CD4-positive, alpha-beta T cell treated with Interleukin-10 for 1 hour (primary cell): ENCODE data around the gene PPP2R2D.

ENCODE experiments used
- DNase-seq: peaks from one replicate; pipeline ENCODE4 v3.0.0-alpha.2; 2020

Gene PPP2R2D

GRCh38 chr10:131954356-131954965, 53.7 kb downstream of the PPP2R2D start:
- no peak for DNase-seq

- no peak for DNase-seq
These were observed 55.0 kb downstream of the PPP2R2D start for GRCh38 chr10:131955591-131956340.

GRCh38 chr10:131959841-131960240, 59.0 kb downstream of the PPP2R2D start:
- no peak for DNase-seq

GRCh38 chr10:131960631-131961046, 59.8 kb downstream of the PPP2R2D start:
- no peak for DNase-seq

- no peak for DNase-seq
These were observed 60.4 kb downstream of the PPP2R2D start for GRCh38 chr10:131961047-131961776.

- DNase-seq, result no peak
These were observed 61.2 kb downstream of the PPP2R2D start for GRCh38 chr10:131961777-131962662.

- DNase-seq, result no peak
These were observed 62.5 kb downstream of the PPP2R2D start for GRCh38 chr10:131963350-131963749.

GRCh38 chr10:131963811-131964210, 63.0 kb downstream of the PPP2R2D start:
- DNase-seq, result no peak

GRCh38 chr10:131964298-131964697, 63.5 kb downstream of the PPP2R2D start:
- DNase-seq, result no peak

GRCh38 chr10:131968949-131969348, 68.1 kb downstream of the PPP2R2D start:
- no peak for DNase-seq

- no peak for DNase-seq
These were observed 70.1 kb downstream of the PPP2R2D start for GRCh38 chr10:131970946-131971345.

GRCh38 chr10:131971591-131971990, 70.8 kb downstream of the PPP2R2D start:
- no peak for DNase-seq

GRCh38 chr10:131972474-131973071, 71.8 kb downstream of the PPP2R2D start:
- DNase-seq, result peak; percentile 57

GRCh38 chr10:131973160-131973951, 72.5 kb downstream of the PPP2R2D start:
- peak; percentile 22 for DNase-seq

GRCh38 chr10:131974034-131974817, 73.4 kb downstream of the PPP2R2D start:
- no peak for DNase-seq

- no peak for DNase-seq
These were observed 74.2 kb downstream of the PPP2R2D start for GRCh38 chr10:131975003-131975402.

- no peak for DNase-seq
These were observed 75.0 kb downstream of the PPP2R2D start for GRCh38 chr10:131975796-131976195.

- DNase-seq, result no peak
These were observed 76.7 kb downstream of the PPP2R2D start for GRCh38 chr10:131977323-131978096.

- DNase-seq, result no peak
These were observed 77.6 kb downstream of the PPP2R2D start for GRCh38 chr10:131978366-131978765.

GRCh38 chr10:131978851-131979250, 78.0 kb downstream of the PPP2R2D start:
- DNase-seq, result no peak
